H1 (cell line): ENCODE measurements around the gene CCDC93. TPM values are rescaled to one million over a fixed set of nuclear protein-coding genes. Genes with fewer than 3 reads are reported as not detected.

ENCODE experiments used
- CTCF ChIA-PET: fragments of 300-600 bp; sonication (Branson Sonifier 250); formaldehyde crosslinking; loops from one replicate; lab custom pipeline; 2021; ENCODE audit not compliant: partially characterized antibody; lab: Charles Lee
- POLR2A ChIA-PET: fragments of 300-600 bp; sonication (Branson Sonifier 250); formaldehyde crosslinking; loops from one replicate; lab custom pipeline; 2021; ENCODE audit warnings: inconsistent platforms; ENCODE audit not compliant: partially characterized antibody; lab: Charles Lee
- DNase-seq, 2 experiments: peaks; one replicate each; pipeline versions ENCODE4 v3.0.0 to v3.0.0-alpha.2; 2010 to 2022; ENCODE audit warnings: low spot score in 2 of 2, low read depth in 1 of 2, mixed read lengths in 1 of 2
- FAIRE-seq: peaks from 2 replicates; lab custom pipeline; 2011; peaks lifted over from hg19 to GRCh38; lab: Jason Lieb, UNC
- H2AFZ ChIP-seq: 2 replicates; pipeline ENCODE4 v1.8.1; 2012; ENCODE audit warnings: low read length, inconsistent platforms
- H2AK5ac ChIP-seq: 2 replicates; pipeline ENCODE4 v1.6.1; 2013; ENCODE audit warnings: low read depth, low read length
- H2BK120ac ChIP-seq: replicated peaks from 2 replicates; pipeline ENCODE3; 2013; ENCODE audit warnings: low read depth, low read length, inconsistent platforms
- H2BK12ac ChIP-seq: 2 replicates; pipeline ENCODE4 v1.6.1; 2013; ENCODE audit warnings: low read depth, low read length
- H2BK15ac ChIP-seq: 2 replicates; pipeline ENCODE4 v1.6.1; 2013; ENCODE audit warnings: low read length
- H2BK20ac ChIP-seq: 2 replicates; pipeline ENCODE4 v1.6.1; 2013; ENCODE audit warnings: low read length
- H2BK5ac ChIP-seq: 2 replicates; pipeline ENCODE4 v1.6.1; 2013; ENCODE audit warnings: low read depth, low read length
- H3K14ac ChIP-seq: 2 replicates; pipeline ENCODE4 v1.6.1; 2013; ENCODE audit warnings: inconsistent platforms; ENCODE audit not compliant: insufficient read length
- H3K18ac ChIP-seq: 2 replicates; pipeline ENCODE4 v1.6.1; 2013; ENCODE audit warnings: low read length; ENCODE audit errors: extremely low read depth
- H3K23ac ChIP-seq: 2 replicates; pipeline ENCODE4 v1.6.1; 2013; ENCODE audit warnings: inconsistent platforms; ENCODE audit not compliant: insufficient read length
- H3K23me2 ChIP-seq: 2 replicates; pipeline ENCODE4 v1.6.1; 2013; ENCODE audit warnings: low read depth, low read length
- H3K27ac ChIP-seq: 2 replicates; pipeline ENCODE4 v1.6.1; 2011; ENCODE audit warnings: low read depth, low read length, inconsistent platforms
- H3K27me3 ChIP-seq, 4 experiments: replicated peaks in 1 of 4; 1 replicate in 1 of 4; 2 replicates in 3 of 4; pipeline versions ENCODE4 v1.6.1 to v1.8.1; 2011 to 2013; ENCODE audit warnings: low read length in 3 of 4, mild to moderate bottlenecking in 3 of 4, inconsistent platforms in 2 of 4, mixed read lengths in 2 of 4, moderate library complexity in 1 of 4; ENCODE audit not compliant: control insufficient read depth in 3 of 4, insufficient read depth in 3 of 4; ENCODE audit errors: extremely low read depth in 1 of 4
- H3K36me3 ChIP-seq, 4 experiments: 2 replicates each; pipeline versions ENCODE4 v1.6.1 to v1.8.1; 2011 to 2013; ENCODE audit warnings: mild to moderate bottlenecking in 4 of 4, low read length in 3 of 4, moderate library complexity in 2 of 4, control low read depth in 1 of 4, inconsistent platforms in 1 of 4; ENCODE audit not compliant: insufficient read depth in 4 of 4, control insufficient read depth in 2 of 4
- H3K4ac ChIP-seq: replicated peaks from 2 replicates; pipeline ENCODE3; 2013; ENCODE audit warnings: low read length, low read depth, mixed read lengths, inconsistent platforms; ENCODE audit not compliant: insufficient read length
- H3K4me1 ChIP-seq, 4 experiments: replicated peaks in 1 of 4; 1 replicate in 1 of 4; 2 replicates in 3 of 4; pipeline versions ENCODE4 v1.6.1 to v1.8.1; 2011 to 2013; ENCODE audit warnings: low read length in 3 of 4, inconsistent platforms in 2 of 4, mixed read lengths in 1 of 4; ENCODE audit not compliant: insufficient read depth in 4 of 4, control insufficient read depth in 3 of 4
- H3K4me2 ChIP-seq, 2 experiments: 2 replicates each; pipeline versions ENCODE4 v1.6.1 to v1.8.1; 2011 to 2013; ENCODE audit warnings: low read depth in 2 of 2, low read length in 2 of 2, control low read depth in 1 of 2, inconsistent platforms in 1 of 2, mild to moderate bottlenecking in 1 of 2; ENCODE audit not compliant: insufficient read depth in 1 of 2
- H3K4me3 ChIP-seq, 4 experiments: fragments of 200-600, 300-600 bp in 1 of 4; sonication (generic), shearing (Covaris generic), sonication (Bioruptor Twin) in 1 of 4; 2 replicates each; pipeline versions ENCODE4 v1.5.1 to v1.8.1; 2011 to 2016; ENCODE audit warnings: low read length in 4 of 4, low read depth in 3 of 4, control low read depth in 2 of 4, inconsistent platforms in 2 of 4, mild to moderate bottlenecking in 2 of 4, mixed read lengths in 1 of 4, moderate library complexity in 1 of 4; ENCODE audit not compliant: insufficient read depth in 2 of 4; ENCODE audit errors: extremely low read depth in 1 of 4
- H3K56ac ChIP-seq: replicated peaks from 2 replicates; pipeline ENCODE3; 2013; ENCODE audit warnings: low read depth, mild to moderate bottlenecking, mixed read lengths, low read length, inconsistent platforms; ENCODE audit not compliant: insufficient read length
- H3K79me1 ChIP-seq: 2 replicates; pipeline ENCODE4 v1.6.1; 2013; ENCODE audit warnings: low read depth, low read length, control low read depth
- H3K79me2 ChIP-seq, 2 experiments: 2 replicates each; pipeline versions ENCODE4 v1.6.1 to v1.8.1; 2012 to 2013; ENCODE audit warnings: low read length in 2 of 2, mild to moderate bottlenecking in 2 of 2, inconsistent platforms in 1 of 2; ENCODE audit not compliant: insufficient read depth in 2 of 2, control insufficient read depth in 1 of 2
- H3K9ac ChIP-seq, 4 experiments: replicated peaks in 1 of 4; 1 replicate in 1 of 4; 2 replicates in 3 of 4; pipeline versions ENCODE4 v1.6.1 to v1.8.1; 2011 to 2013; ENCODE audit warnings: low read depth in 3 of 4, low read length in 3 of 4, control low read depth in 2 of 4, mild to moderate bottlenecking in 2 of 4, moderate library complexity in 2 of 4, inconsistent platforms in 1 of 4; ENCODE audit errors: extremely low read depth in 1 of 4
- H3K9me3 ChIP-seq, 2 experiments: 2 replicates each; pipeline versions ENCODE4 v1.6.1 to v1.8.1; 2012 to 2013; ENCODE audit warnings: mild to moderate bottlenecking in 2 of 2, moderate library complexity in 2 of 2, control low read depth in 1 of 2, inconsistent platforms in 1 of 2, low read depth in 1 of 2, low read length in 1 of 2, mixed read lengths in 1 of 2; ENCODE audit not compliant: insufficient read depth in 2 of 2
- H4K20me1 ChIP-seq, 2 experiments: replicated peaks in 1 of 2; 2 replicates each; pipeline versions ENCODE3 to v1.8.1; 2011 to 2013; ENCODE audit warnings: inconsistent platforms in 2 of 2, low read length in 2 of 2, mild to moderate bottlenecking in 1 of 2; ENCODE audit not compliant: insufficient read depth in 2 of 2, control insufficient read depth in 1 of 2
- H4K5ac ChIP-seq: 2 replicates; pipeline ENCODE4 v1.6.1; 2013; ENCODE audit warnings: low read length, low read depth, mixed read lengths, inconsistent platforms; ENCODE audit not compliant: insufficient read length
- H4K8ac ChIP-seq: 2 replicates; pipeline ENCODE4 v1.8.0; 2013; ENCODE audit warnings: mild to moderate bottlenecking, moderate library complexity, low read length, inconsistent platforms; ENCODE audit not compliant: insufficient read depth; ENCODE audit errors: extremely low read depth
- H4K91ac ChIP-seq: replicated peaks from 2 replicates; pipeline ENCODE3; 2013; ENCODE audit warnings: low read length, mixed read lengths, inconsistent platforms; ENCODE audit not compliant: insufficient read length
- CBX5 ChIP-seq: fragments of 300-800, 300-1000 bp; sonication (generic); IDR thresholded peaks from 2 replicates; pipeline ENCODE4 v1.7.1; 2016; ENCODE audit warnings: antibody characterized with exemption, low read length, low read depth
- CBX8 ChIP-seq: fragments of 300-800, 300-1000 bp; sonication (generic); IDR thresholded peaks from 2 replicates; pipeline ENCODE4 v1.7.1; 2016; ENCODE audit warnings: low read depth, low read length, borderline replicate concordance
- FOSL1 ChIP-seq: IDR thresholded peaks from 2 replicates; pipeline ENCODE4 v1.6.1; 2011; ENCODE audit warnings: mild to moderate bottlenecking, low read depth, low read length, moderate library complexity; ENCODE audit not compliant: insufficient read depth
- ZNF274 ChIP-seq: IDR thresholded peaks from 2 replicates; pipeline ENCODE4 v1.7.0; 2012; ENCODE audit warnings: low read length, borderline replicate concordance; ENCODE audit errors: extremely low read depth
- WGBS, 2 experiments: shearing (Covaris generic) in 1 of 2; methylation state at CpG; one replicate each; pipeline versions ENCODE4 v1.1.6 to v1.1.7; 2013 to 2015; ENCODE audit warnings: low lambda C conversion rate in 2 of 2, mixed read lengths in 2 of 2, inconsistent platforms in 1 of 2, low coverage in 1 of 2, missing lambda C conversion rate in 1 of 2; ENCODE audit not compliant: insufficient replicate concordance in 2 of 2, insufficient coverage in 1 of 2, insufficient read length in 1 of 2; ENCODE audit errors: extremely low coverage in 1 of 2, missing lambda C conversion rate in 1 of 2; 5-methylcytosine and 5-hydroxymethylcytosine counted together
- polyA plus RNA-seq, 7 experiments: library from polyadenylated mRNA; depleted of rRNA in 3 of 7; stranded (reverse) in 5 of 7; unstranded in 2 of 7; fragments of >200 nt in 5 of 7; fragments of 200-250 nt in 2 of 7; gene quantifications; 1 replicate in 5 of 7; 2 replicates in 1 of 7; 4 replicates in 1 of 7; pipeline versions ENCODE4 v1.2.1 to v1.2.3, GENCODE V29; 2011 to 2013; ENCODE audit warnings: missing spikeins in 2 of 7, mixed read lengths in 2 of 7
- total RNA-seq: library from RNA; stranded (reverse); fragmentation: NEBNext Ultra II Directional; extraction: Animal tissue kit (Norgen Biotek cat#: 25700); gene quantifications from 2 replicates; pipeline ENCODE4 v1.2.1, GENCODE V29; 2021
- TF ChIP-seq, protein P1 (sequence below): IDR thresholded peaks from 2 replicates; pipeline ENCODE4 v1.6.1; 2011; ENCODE audit warnings: low read length, improper control_type of control experiment

CCDC93 gene
- total and polyA plus RNA-seq, 2 of the 8 experiments (the other 6 are each of a cell fraction or from before 2014, with no cell fraction given), result 5.5 to 18.0 TPM

- Histone ChIP-seq H3K18ac (no peak overlapping the region), H4K5ac (no peak overlapping the region), H2BK120ac (no peak overlapping the region), H3K56ac (no peak overlapping the region), H3K36me3 (peaks cover 3 to 46% (median 26%) of the 10 kb centered on the region in 4 experiments; a peak in 7 of 8 replicates), H2BK12ac (no peak overlapping the region), H3K4me3 (no peak overlapping the region), H3K79me2 (no peaks in the 10 kb centered on the region), H3K9ac (no peak overlapping the region), H3K14ac (no peak overlapping the region), H2AFZ (no peak overlapping the region), H4K91ac (no peak overlapping the region), H3K4ac (no peak overlapping the region), H3K23ac (no peak overlapping the region), H3K23me2 (no peaks in the 10 kb centered on the region), H4K20me1 (peaks cover 2 to 7% of the 10 kb centered on the region in 2 experiments), H2AK5ac (no peak overlapping the region), H3K27ac (no peak overlapping the region), H3K9me3 (no peaks in the 10 kb centered on the region), H2BK15ac (no peak overlapping the region), H3K79me1 (no peaks in the 10 kb centered on the region), H3K27me3 (no peaks in the 10 kb centered on the region), H3K4me2 (no peak overlapping the region), H2BK5ac (no peak overlapping the region), H4K8ac (no peak overlapping the region), H2BK20ac (no peak overlapping the region), H3K4me1 (no peaks in the 10 kb centered on the region)
- DNase-seq, result no peak
- ChIA-PET POLR2A (no interaction called here), CTCF (interaction anchor here (0.7 to 1.8 kb wide), 3 partner anchors 9 to 64 kb away, joined by 3 to 7 read pairs (median 4); no protein-coding TSS in a partner anchor)
- no peak for FAIRE-seq
- TF ChIP-seq, protein P1, sequence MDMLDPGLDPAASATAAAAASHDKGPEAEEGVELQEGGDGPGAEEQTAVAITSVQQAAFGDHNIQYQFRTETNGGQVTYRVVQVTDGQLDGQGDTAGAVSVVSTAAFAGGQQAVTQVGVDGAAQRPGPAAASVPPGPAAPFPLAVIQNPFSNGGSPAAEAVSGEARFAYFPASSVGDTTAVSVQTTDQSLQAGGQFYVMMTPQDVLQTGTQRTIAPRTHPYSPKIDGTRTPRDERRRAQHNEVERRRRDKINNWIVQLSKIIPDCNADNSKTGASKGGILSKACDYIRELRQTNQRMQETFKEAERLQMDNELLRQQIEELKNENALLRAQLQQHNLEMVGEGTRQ, result no peak
- TF ChIP-seq FOSL1 (no peak), CBX8 (no peak), ZNF274 (no peak), CBX5 (no peak)
- 86% methylated on average over 3 of the region's 3 CpGs; no CpG with 5 or more reads in 1 of the 2 experiments for WGBS, 2 experiments
Measured at GRCh38 chr2:117997872-117998454, 15.9 kb downstream of the CCDC93 start.
